CD4-positive, alpha-beta T cell treated with Interleukin-2 at 100 ng/mL for 4 hours (primary cell): ENCODE measurements around the gene TUNAR.
"Not testable (repeated sequence)": the region's sequence is repeated elsewhere in the genome, so short reads cannot be mapped to it uniquely, and the experiment has no call there.

Experiments
- DNase-seq: peaks from one replicate; pipeline ENCODE4 v3.0.0-alpha.2; 2020; ENCODE audit warnings: low spot score

Gene TUNAR

GRCh38 chr14:95918466-95918865 is 41.8 kb downstream of the TUNAR start:
- DNase-seq: no peak

- no peak for DNase-seq
Observed at GRCh38 chr14:95920769-95921438, 44.3 kb downstream of the TUNAR start.

- no peak for DNase-seq
Observed at GRCh38 chr14:95922080-95922479, 45.4 kb downstream of the TUNAR start.

- no peak for DNase-seq
Observed at GRCh38 chr14:95928751-95929150, 52.1 kb downstream of the TUNAR start.

GRCh38 chr14:95931384-95931783 is 54.8 kb downstream of the TUNAR start:
- DNase-seq: no peak

- DNase-seq: no peak
Observed at GRCh38 chr14:95935228-95935822, 58.7 kb downstream of the TUNAR start.

- no peak for DNase-seq
Observed at GRCh38 chr14:95936041-95936440, 59.4 kb downstream of the TUNAR start.

- DNase-seq: no peak
Observed at GRCh38 chr14:95939335-95939734, 62.7 kb downstream of the TUNAR start.

GRCh38 chr14:95941897-95942296 is 65.3 kb downstream of the TUNAR start:
- DNase-seq: no peak

GRCh38 chr14:95943699-95944098 is 67.1 kb downstream of the TUNAR start:
- no peak for DNase-seq

- DNase-seq: no peak
Observed at GRCh38 chr14:95944462-95944861, 67.8 kb downstream of the TUNAR start.

GRCh38 chr14:95946867-95947266 is 70.2 kb downstream of the TUNAR start:
- DNase-seq: no peak

- DNase-seq: no peak
Observed at GRCh38 chr14:95948558-95948981, 71.9 kb downstream of the TUNAR start.

GRCh38 chr14:95951359-95951758 is 74.7 kb downstream of the TUNAR start:
- DNase-seq: no peak

- DNase-seq: no peak
Observed at GRCh38 chr14:95953111-95953724, 76.6 kb downstream of the TUNAR start.

- no peak for DNase-seq
Observed at GRCh38 chr14:95956601-95957460, 80.2 kb downstream of the TUNAR start.

- no peak for DNase-seq
Observed at GRCh38 chr14:95958105-95958504, 81.5 kb downstream of the TUNAR start.

GRCh38 chr14:95959317-95959716 is 82.7 kb downstream of the TUNAR start:
- DNase-seq: no peak

GRCh38 chr14:95961481-95961880 is 84.8 kb downstream of the TUNAR start:
- DNase-seq: no peak

GRCh38 chr14:95964901-95965300 is 88.3 kb downstream of the TUNAR start:
- no peak for DNase-seq

GRCh38 chr14:95968048-95968447 is 91.4 kb downstream of the TUNAR start:
- DNase-seq: not testable (repeated sequence)
